Vagina (tissue), 2 donors: ENCODE data around the gene ZDHHC12.

Experiments
- POLR2A ChIP-seq, 2 donors: fragments of 450-650 bp; IDR thresholded peaks; one replicate each; pipeline ENCODE4 v1.6.1; 2017; ENCODE audit warnings: antibody characterized with exemption in 2 of 2, mild to moderate bottlenecking in 2 of 2, moderate library complexity in 2 of 2
- POLR2AphosphoS5 ChIP-seq, 2 donors: sonication (generic); formaldehyde crosslinking; IDR thresholded peaks; one replicate each; pipeline ENCODE4 v1.9.0; 2017; ENCODE audit warnings: antibody characterized with exemption in 2 of 2, mild to moderate bottlenecking in 2 of 2, low read depth in 1 of 2; ENCODE audit not compliant: insufficient read depth in 1 of 2
- TF ChIP-seq, protein P1 (sequence below), 3 experiments: fragments of 450-650 bp in 2 of 3; fragments of 200-600 bp in 1 of 3; sonication (generic) in 1 of 3; IDR thresholded peaks; one replicate each; pipeline ENCODE4 v1.5.1; 2017 to 2019; ENCODE audit warnings: antibody characterized with exemption in 3 of 3, mild to moderate bottlenecking in 2 of 3, moderate library complexity in 2 of 3

DNA sequence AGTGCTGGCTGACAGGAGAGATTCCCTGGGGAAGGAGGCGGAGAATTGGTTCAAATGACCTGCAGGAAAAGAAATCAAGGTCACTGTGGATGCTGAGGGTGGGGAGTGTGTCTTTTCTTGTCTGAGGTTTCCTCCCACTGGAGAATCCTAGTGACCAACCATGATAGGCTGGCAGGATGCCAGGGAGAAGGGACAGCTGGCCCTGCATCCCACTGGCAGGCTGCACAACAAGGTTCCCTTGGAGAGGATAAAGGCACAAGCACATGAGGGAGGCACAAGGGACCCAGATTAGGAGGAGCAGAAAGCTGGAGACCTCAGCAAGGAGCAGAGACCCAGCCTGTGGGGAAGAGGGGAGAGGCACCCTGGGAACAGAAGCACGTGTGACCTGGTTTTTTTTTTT lies 11.4 kb upstream of the ZDHHC12 start:
- TF ChIP-seq POLR2A (IDR thresholded peaks at IDR 0.05): no peak
- TF ChIP-seq, protein P1, sequence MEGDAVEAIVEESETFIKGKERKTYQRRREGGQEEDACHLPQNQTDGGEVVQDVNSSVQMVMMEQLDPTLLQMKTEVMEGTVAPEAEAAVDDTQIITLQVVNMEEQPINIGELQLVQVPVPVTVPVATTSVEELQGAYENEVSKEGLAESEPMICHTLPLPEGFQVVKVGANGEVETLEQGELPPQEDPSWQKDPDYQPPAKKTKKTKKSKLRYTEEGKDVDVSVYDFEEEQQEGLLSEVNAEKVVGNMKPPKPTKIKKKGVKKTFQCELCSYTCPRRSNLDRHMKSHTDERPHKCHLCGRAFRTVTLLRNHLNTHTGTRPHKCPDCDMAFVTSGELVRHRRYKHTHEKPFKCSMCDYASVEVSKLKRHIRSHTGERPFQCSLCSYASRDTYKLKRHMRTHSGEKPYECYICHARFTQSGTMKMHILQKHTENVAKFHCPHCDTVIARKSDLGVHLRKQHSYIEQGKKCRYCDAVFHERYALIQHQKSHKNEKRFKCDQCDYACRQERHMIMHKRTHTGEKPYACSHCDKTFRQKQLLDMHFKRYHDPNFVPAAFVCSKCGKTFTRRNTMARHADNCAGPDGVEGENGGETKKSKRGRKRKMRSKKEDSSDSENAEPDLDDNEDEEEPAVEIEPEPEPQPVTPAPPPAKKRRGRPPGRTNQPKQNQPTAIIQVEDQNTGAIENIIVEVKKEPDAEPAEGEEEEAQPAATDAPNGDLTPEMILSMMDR (IDR thresholded peaks at IDR 0.05): no peak
- no peak for TF ChIP-seq POLR2AphosphoS5 (IDR thresholded peaks at IDR 0.05; ENCODE audit: insufficient read depth in 1 of 2, low read depth in 1 of 2)
